Central memory CD8-positive, alpha-beta T cell (primary cell): Measurements from ENCODE around the gene SHF.
A peak's percentile ranks its signal among the peaks of the same experiment; 100 is the strongest.

Experiments used
- ATAC-seq: fragments of 150-1000 bp; cut with Tn5 transposase; replicated peaks from 2 replicates; pipeline ENCODE4 v1.10.0; 2022; ENCODE audit warnings: mild to moderate bottlenecking, moderate FRiP score, moderate number of reproducible peaks; ENCODE audit not compliant: poor library complexity, severe bottlenecking; ENCODE audit errors: extremely low read depth
- DNase-seq, 2 donors: peaks; one replicate each; pipeline ENCODE4 v3.0.0; 2021; ENCODE audit warnings: low spot score in 2 of 2
- H3K27ac Mint-ChIP-seq: one replicate; pipeline ENCODE4 v1.8.0; 2022; ENCODE audit warnings: low read depth, mild to moderate bottlenecking, moderate library complexity, mixed read lengths
- H3K27me3 Mint-ChIP-seq: one replicate; pipeline ENCODE4 v1.8.0; 2022; ENCODE audit warnings: mixed read lengths
- H3K36me3 Mint-ChIP-seq: one replicate; pipeline ENCODE4 v1.8.0; 2022; ENCODE audit warnings: mild to moderate bottlenecking, moderate library complexity, mixed read lengths; ENCODE audit not compliant: insufficient read depth
- H3K4me1 Mint-ChIP-seq: one replicate; pipeline ENCODE4 v1.8.0; 2022; ENCODE audit warnings: mixed read lengths
- H3K4me3 Mint-ChIP-seq: one replicate; pipeline ENCODE4 v1.8.0; 2022; ENCODE audit warnings: mild to moderate bottlenecking, moderate library complexity, mixed read lengths
- H3K9me3 Mint-ChIP-seq: one replicate; pipeline ENCODE4 v1.8.0; 2022; ENCODE audit warnings: mixed read lengths

Gene SHF

DNA sequence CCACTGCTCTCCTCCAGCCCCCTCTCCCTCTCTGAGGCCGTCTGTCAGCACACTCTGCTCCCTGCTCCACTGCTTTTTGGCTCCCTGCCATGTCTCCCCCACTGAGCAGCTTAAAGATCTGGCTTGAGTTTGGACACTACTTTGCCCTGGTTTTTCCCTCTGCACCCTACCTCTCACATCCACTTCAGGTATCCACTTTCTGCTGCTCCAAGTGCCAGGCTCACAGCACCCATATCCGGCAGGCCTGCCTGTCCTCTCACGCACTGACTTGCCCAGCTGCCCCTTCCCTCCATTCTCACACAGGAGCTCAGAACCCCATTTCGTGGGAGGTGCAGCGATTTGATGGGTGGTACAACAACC lies 54.2 kb downstream of the SHF start:
- Mint-ChIP-seq H3K27me3 (peaks cover 67% of the 10 kb centered on the region), H3K4me3 (no peak overlapping the region), H3K4me1 (peaks cover 17% of the 10 kb centered on the region), H3K36me3 (peaks cover 2% of the 10 kb centered on the region), H3K27ac (no peak overlapping the region), H3K9me3 (no peaks in the 10 kb centered on the region)
- DNase-seq (no peak), ATAC-seq (no peak)

DNA sequence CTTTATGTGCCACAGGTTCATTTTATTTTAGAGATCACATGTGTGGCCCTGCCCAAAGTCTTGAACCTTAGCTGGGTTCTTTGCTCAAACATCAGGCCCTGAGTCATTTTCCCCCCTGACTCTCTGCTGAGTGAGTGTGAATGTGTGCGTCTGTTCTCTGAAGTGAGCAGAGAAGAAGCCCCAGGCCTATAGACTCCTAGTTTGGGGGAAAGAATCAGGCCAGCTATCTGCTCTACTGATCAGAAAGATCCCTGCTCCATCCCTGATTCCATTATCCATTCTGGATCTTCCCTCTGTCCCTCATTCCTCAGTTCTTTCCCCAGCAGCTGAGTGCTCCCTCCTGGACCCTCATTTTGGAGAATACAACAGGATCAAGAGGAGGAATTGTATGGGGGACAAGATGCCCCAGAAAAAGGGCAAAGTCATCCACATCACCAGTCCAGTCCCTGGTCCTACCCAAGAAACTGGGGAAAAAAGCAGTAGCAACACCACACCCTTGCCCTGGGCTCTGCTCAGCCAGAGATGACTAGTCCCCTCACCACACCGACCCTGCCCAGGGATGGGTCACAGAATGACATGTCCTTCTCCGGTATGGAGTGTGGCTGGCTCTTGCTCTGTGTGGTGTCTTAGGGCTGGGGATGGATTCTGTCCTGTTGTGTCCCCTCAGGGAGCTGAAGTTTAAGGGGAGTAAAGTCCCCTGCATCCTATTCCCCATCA lies 54.8 kb downstream of the SHF start:
- H3K9me3 Mint-ChIP-seq = no peaks in the 10 kb centered on the region
- ATAC-seq = no peak

DNA sequence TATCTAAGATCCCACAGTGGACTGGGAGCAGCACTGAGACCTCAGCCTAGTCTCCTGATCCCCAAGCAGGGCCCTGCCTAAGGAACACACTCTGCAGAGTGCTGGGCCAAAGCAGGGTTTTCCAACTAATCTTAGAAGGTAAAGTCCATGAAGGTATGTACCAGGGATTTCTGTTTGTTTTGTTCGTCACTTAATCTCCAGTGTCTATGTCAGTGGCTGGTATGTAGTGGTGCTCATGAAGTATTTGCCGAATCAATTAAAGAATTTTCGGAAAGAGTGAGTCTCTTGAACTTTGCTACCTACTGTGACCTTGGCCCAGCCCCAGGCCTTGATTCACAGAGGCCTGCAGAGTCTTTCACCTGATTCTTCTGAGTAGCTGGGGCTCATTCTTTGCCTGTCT lies 56.3 kb downstream of the SHF start:
- H3K4me3 Mint-ChIP-seq = no peak overlapping the region
- no peak overlapping the region for H3K27ac Mint-ChIP-seq
- ATAC-seq = no peak
- H3K36me3 Mint-ChIP-seq = peaks cover 2% of the 10 kb centered on the region
- no peak for DNase-seq
- H3K4me1 Mint-ChIP-seq = peaks cover 15% of the 10 kb centered on the region
- H3K9me3 Mint-ChIP-seq = no peaks in the 10 kb centered on the region
- peaks cover 79% of the 10 kb centered on the region for H3K27me3 Mint-ChIP-seq

More for the DNA sequence above, 54.8 kb downstream of the SHF start:
- Mint-ChIP-seq H3K27me3 (peaks cover 72% of the 10 kb centered on the region), H3K4me3 (no peak overlapping the region), H3K4me1 (peaks cover 17% of the 10 kb centered on the region), H3K27ac (no peak overlapping the region), H3K36me3 (peaks cover 2% of the 10 kb centered on the region)
- DNase-seq = no peak

DNA sequence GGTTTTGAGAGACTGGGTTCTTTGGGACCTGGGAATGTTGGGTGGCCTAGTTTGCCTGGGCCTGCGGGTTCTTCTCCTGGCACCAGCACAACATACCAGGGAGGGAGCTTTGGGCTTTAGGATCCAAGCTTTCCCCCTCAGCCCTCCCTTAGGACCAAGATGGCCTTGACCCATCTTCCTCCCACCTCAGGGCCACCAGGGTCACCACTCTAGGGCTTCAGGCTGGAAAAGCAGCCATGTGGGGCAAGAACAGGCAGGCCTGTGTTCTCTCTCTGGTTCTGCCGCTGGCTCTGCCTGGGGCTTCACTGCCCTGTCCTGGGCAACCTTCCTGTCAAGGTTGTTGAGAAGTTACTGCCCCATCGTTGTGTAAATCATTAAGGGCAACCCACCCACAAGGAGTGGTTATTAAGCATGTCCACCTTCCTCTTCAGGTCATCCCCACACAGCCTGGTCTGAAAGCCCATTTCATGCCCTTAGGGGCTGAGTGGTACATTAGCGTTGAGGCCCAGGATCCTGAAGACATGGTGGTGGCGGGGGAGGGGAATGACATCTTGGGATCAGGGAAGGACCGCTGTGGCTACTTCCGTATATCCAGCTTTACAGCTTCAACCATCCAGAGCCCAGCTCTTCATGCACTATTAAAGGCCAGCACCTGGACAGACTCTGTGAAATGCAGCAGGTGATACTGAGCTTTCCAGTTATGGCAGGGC lies 57.3 kb downstream of the SHF start:
- Mint-ChIP-seq H3K27me3 (peaks cover 84% of the 10 kb centered on the region), H3K36me3 (peaks cover 2% of the 10 kb centered on the region), H3K4me1 (peaks cover 10% of the 10 kb centered on the region), H3K27ac (no peak overlapping the region), H3K9me3 (no peaks in the 10 kb centered on the region), H3K4me3 (no peak overlapping the region)
- no peak for ATAC-seq
- DNase-seq = no peak

DNA sequence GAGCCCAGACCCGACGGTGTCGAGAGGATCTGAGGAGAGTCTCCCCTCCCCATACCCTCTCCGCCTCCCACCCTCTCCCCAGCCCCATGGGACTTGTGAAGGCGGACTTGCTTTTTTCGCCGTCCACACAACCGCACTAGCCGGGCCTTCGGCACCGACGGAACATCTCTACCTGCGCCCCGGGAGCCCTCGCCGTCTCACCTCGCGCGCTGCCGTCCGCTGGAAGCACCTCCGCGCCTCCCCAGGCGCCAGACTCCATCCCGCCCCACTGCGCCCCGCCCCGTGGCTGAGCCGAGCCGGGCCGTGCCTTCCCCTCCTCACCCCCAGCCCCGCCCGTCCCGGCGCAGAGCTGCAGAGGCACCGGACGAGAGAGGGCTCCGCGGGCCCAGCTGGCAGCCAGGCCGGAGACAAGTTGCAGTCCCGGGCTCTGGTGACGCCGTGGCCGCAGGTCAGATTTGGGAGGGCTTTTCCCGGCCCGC lies 58.1 kb downstream of the SHF start, which contains the start of the genes DUOX1 and DUOXA1:
TSS of gene DUOX1 (plus strand) at position 344 of the 479 bp plus-strand sequence. CDS start 1,973 bp downstream, outside the sequence.
TSS of gene DUOXA1 (minus strand) at position 229 of the 479 bp plus-strand sequence. CDS start 6,865 bp downstream, outside the sequence.
- Mint-ChIP-seq H3K4me1 (peaks cover 7% of the 10 kb centered on the region), H3K4me3 (no peak within 1 kb of the TSS), H3K27ac (no peak within 1 kb of the TSS), H3K36me3 (no peaks in the 10 kb centered on the region), H3K9me3 (no peaks in the 10 kb centered on the region), H3K27me3 (peaks cover 87% of the 10 kb centered on the region)
- ATAC-seq (no peak), DNase-seq (no peak)

DNA sequence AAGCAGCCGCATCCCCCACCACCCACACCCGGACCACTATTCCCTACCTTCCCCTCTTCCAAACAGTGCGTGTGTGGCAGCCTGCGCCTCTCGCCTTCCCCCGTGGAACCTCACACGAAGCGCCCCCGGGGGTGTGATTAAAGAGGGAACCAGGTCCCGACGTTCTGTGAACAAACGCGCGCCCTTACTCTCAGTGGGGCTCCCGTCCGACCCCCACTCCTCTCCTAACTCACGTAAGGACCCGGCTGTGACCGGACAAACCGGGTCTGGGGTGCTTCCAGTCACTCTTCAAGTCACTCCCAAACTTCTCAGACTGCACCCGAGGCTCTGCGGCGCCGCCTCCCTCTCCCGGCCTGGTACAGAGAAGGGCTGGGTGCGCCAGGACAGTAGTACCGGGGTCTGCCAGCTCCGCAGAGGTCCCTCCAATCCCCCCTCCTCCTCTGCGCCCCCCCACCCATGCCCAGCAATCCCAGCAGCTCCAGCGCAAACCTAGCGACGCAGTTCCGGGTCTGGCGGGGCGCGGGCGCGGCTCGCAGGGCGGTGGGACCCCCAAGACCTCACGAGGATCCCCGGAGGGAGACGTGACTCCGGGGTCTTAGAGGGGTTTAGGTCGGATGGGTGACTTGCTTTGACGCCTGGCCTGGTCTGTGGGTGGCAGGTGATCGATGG lies 58.7 kb downstream of the SHF start:
- Mint-ChIP-seq H3K4me1 (peaks cover 1% of the 10 kb centered on the region), H3K9me3 (no peaks in the 10 kb centered on the region), H3K27me3 (peaks cover 83% of the 10 kb centered on the region), H3K27ac (no peak overlapping the region), H3K4me3 (no peak overlapping the region), H3K36me3 (no peaks in the 10 kb centered on the region)
- ATAC-seq (no peak), DNase-seq (no peak)

DNA sequence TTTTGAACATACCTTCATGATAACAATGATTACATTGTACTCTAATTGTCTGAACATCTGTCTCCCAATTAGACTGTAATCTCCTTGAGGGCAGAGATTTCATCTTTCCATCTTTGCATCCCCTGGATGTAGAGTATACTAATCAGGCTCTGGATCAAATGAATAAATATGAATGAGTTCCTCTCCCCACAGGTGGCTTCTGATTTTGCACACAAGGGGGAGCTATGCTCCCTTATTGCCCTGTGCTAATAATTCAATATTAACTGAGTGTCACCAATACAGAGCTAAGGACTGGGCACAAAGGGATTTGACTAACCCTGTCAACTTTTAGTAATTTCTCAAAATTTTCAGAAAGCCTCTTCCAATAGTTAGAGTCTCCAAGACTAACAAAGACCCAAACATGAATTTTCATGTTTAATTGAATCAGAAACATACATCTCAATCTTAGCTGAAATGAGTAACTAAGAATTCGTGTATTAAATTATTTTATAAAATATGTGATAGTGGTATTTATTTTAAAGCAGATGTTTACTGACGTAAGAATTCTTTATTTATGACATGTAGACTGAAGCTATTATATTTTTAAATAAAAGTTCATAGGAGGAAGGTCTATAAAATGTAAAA lies 61.1 kb downstream of the SHF start:
- H3K4me3 Mint-ChIP-seq = no peak overlapping the region
- ATAC-seq (peak; percentile 58), DNase-seq (peak in 1 of 2 donors; percentile 26)
- H3K9me3 Mint-ChIP-seq = no peaks in the 10 kb centered on the region
- H3K27ac Mint-ChIP-seq = no peak overlapping the region
- peaks cover 74% of the 10 kb centered on the region for H3K27me3 Mint-ChIP-seq
- no peaks in the 10 kb centered on the region for H3K4me1 Mint-ChIP-seq
- no peaks in the 10 kb centered on the region for H3K36me3 Mint-ChIP-seq

DNA sequence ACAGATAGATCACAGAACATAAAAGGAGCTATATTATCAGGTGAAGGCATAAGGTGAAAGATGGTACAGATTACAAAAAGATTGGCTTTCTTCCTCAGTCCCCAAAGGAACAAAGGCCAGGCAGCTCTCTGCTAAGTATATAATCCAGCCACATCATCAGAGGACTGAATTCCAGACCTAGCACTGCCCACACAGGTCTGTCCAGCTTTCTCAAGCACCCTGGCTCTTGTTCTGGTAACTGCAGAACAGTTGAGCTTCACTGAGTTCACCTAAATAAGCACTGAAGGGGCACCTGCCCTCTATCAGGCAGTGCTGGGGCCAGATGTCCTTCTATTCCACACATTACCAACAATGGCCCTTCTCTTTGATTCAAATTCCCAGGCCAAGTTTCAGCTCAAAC lies 64.4 kb downstream of the SHF start:
- Mint-ChIP-seq H3K36me3 (no peaks in the 10 kb centered on the region), H3K27me3 (peaks cover 81% of the 10 kb centered on the region), H3K9me3 (no peaks in the 10 kb centered on the region), H3K4me1 (no peaks in the 10 kb centered on the region), H3K4me3 (no peak overlapping the region), H3K27ac (no peak overlapping the region)
- DNase-seq = no peak
- no peak for ATAC-seq

DNA sequence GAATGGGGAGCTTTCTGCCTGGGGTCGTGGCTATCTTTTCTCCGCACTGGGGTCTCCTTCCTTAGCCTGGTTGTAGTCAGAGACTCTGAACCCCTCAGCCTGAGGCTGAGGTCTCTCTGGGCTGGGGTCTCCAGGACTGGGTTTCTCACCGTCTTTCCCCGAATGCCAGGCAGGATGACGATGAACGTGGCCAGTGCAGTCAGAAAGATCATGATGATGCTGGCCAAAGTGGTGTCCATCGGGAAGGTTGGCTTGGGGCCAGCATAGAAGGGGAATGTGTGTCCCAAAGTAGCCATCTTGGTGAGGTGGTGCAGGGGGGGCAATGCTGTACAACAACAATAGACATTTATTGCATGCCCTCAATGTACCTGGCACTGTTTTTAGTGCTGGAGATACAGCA lies 65.0 kb downstream of the SHF start:
- ATAC-seq (no peak), DNase-seq (no peak)
- Mint-ChIP-seq H3K4me3 (no peak overlapping the region), H3K27ac (no peak overlapping the region), H3K4me1 (peaks cover 5% of the 10 kb centered on the region), H3K9me3 (no peaks in the 10 kb centered on the region), H3K27me3 (peaks cover 81% of the 10 kb centered on the region), H3K36me3 (no peaks in the 10 kb centered on the region)

DNA sequence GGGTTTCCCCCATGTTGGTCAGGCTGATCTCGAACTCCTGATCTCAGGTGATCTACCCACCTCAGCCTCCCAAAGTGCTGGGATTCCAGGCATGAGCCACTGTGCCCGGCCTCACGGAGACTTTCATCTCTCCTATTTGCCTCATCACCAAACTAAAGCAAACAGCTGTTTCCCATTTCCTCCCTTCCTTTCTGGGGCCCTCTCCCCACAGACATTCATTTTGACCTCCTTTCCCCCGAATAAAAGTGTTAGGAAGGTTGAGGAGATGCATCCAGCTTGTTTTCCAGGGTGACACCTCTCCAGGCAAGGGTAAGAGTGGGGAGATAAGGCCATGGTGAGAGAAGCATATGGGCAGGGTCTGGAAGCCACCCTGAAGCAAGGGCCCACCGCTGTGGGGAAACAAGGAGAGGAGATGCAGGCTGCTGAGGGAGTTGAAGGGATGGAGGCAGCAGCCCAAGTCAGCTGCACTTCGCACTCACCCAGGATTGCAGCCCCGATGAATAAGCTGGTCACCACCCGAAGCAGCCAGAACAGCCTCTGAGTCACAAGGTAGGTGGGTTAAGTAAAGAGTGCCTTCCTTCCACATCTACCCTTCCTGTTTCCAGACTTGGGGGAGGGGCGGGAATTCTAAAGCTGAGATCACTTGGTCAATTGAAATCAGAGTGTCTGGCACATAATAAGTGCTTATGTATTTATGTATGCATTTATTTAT lies 65.9 kb downstream of the SHF start:
- Mint-ChIP-seq H3K4me3 (no peak overlapping the region), H3K36me3 (no peaks in the 10 kb centered on the region), H3K9me3 (no peaks in the 10 kb centered on the region), H3K27me3 (peaks cover 85% of the 10 kb centered on the region), H3K4me1 (peaks cover 12% of the 10 kb centered on the region), H3K27ac (no peak overlapping the region)
- no peak for DNase-seq
- ATAC-seq = no peak

DNA sequence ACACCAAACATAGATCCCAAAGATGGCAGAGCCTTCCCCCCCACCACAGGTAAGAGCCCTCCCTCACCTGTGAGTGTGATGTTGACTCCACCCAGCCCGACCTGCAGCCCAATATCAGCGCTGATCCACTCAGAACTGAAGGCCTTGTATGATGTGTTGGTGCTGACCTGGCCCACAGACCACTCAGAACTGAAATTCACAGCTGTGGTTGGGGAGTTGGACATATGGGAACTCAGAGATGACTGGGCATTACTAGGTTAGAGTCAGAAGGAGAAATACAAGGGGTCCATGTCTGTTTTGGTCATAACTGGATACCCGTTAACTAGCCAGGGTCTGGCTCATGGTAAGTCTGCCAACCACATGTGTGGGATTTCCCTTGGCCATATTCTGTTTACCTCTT lies 66.7 kb downstream of the SHF start:
- ATAC-seq (no peak), DNase-seq (no peak)
- Mint-ChIP-seq H3K4me1 (peaks cover 16% of the 10 kb centered on the region), H3K27me3 (peaks cover 86% of the 10 kb centered on the region), H3K36me3 (no peaks in the 10 kb centered on the region), H3K4me3 (no peak overlapping the region), H3K27ac (no peak overlapping the region), H3K9me3 (no peaks in the 10 kb centered on the region)
